A549 treated with AZD2906 at 1 μM for 4 hours (cell line): ENCODE results near the gene TTC4. TPM values are rescaled to one million over a fixed set of nuclear protein-coding genes. Genes with fewer than 3 reads are reported as not detected.

ENCODE experiments used
- total RNA-seq: library from RNA; stranded (reverse); fragments of 200-300 nt; extraction: Qiagen RNA extraction; gene quantifications from 5 replicates; pipeline ENCODE4 v1.2.3, GENCODE V29; 2022

TTC4 gene, protein sequence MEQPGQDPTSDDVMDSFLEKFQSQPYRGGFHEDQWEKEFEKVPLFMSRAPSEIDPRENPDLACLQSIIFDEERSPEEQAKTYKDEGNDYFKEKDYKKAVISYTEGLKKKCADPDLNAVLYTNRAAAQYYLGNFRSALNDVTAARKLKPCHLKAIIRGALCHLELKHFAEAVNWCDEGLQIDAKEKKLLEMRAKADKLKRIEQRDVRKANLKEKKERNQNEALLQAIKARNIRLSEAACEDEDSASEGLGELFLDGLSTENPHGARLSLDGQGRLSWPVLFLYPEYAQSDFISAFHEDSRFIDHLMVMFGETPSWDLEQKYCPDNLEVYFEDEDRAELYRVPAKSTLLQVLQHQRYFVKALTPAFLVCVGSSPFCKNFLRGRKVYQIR
- total RNA-seq, result 24.5 to 35.3 TPM (median 25.8 TPM) in 5 replicates

DNA sequence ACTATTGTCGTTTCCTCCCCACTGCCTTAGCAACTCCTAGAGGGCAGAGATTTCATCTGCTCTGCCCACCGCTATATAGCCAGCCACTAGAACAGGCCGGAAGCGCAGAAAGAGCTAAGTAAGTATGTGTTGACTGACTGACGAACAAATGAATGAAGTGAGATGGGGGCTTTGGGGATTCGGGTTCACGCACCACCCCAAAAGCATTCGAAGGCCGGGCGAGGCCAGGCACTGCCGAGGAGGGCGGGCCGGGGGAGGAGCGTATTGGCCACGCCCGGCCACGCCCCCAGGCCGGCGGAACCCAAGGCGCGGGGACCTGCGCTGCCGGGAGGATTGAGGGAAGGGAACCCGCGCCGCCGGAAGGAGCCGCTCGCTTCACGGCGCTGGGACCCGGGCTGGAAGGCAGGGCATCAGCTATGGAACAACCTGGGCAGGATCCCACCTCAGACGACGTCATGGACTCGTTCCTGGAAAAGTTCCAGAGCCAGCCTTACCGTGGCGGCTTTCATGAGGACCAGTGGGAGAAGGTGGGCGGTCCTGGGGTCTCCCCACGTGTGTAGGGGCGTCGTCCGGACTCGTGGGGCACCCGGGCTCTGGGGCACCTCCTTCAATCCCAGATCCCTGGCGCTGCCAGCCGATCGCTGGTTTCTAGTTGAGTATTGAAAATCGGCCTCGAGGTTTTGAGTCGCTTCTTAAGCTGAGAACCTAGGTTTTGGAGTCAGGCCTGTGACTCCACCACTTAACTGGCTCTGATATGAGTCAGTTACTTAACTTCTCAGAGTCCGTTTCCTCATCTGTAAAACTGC is at the start of gene TTC4:
Gene TTC4, plus strand, starts transcription at position 369 of the 806 bp plus-strand sequence. Its CDS starts 48 bp downstream, at position 417.

DNA sequence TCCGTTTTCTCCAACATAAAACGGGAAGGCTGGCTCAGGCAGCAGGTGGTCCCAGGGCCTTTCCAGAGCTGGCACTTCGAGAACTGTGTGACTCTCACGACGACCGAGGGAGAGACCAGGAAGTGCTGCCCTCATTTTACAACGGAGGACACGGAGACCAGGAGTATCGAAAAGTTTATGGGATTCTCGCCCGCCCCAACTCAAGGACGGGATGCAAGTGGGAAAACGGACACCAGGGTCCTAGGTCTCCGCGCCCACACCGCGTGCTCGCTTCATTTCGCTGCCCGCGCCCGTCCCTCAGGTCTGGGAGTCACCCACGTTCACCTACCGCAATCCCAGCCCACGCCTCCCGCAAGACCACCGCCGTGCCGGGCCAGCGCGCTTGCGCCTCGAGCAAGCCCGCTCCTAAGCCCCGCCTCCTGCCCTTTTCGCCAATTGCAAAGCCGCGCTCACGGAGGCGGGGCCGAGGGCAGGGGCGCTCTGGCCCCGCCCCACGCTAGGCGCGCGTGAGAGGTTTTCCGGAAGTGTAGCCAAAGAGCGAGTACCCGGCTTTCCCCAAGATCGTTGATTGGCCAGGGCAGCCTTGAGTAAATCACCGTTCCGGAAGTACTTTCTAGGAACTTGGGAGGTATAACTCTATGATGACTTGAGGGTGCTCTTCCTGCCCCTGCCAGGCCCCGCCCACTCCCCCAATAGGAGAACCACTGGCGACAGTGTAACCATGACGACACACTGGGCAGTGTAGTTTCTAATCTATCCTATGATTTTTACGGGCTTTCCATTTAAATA is 48.7 kb downstream of the TTC4 start, which contains the start of gene PARS2:
Gene PARS2, minus strand, starts transcription at position 391 of the 789 bp plus-strand sequence. CDS start 5,362 bp downstream, outside the sequence.

Other genes starting within 250 kb of the TTC4 start
- 2.3 to 2.6 TPM (median 2.5 TPM) in 5 replicates for gene ACOT11, start 167.6 kb upstream of the TTC4 start, total RNA-seq
- gene FAM151A, start 92.3 kb upstream of the TTC4 start, total RNA-seq, result 0.26 to 0.41 TPM (median 0.31 TPM) in 5 replicates
- gene MROH7, start 74.1 kb upstream of the TTC4 start, total RNA-seq, result 0.02 TPM in 1 of 5 replicates, not detected in the others
- 4.5 to 5.2 TPM (median 4.8 TPM) in 5 replicates for gene PARS2, start 48.7 kb downstream of the TTC4 start, total RNA-seq
- 0.02 TPM in 1 of 5 replicates, not detected in the others for gene TTC22, start 85.5 kb downstream of the TTC4 start, total RNA-seq
- gene DHCR24, start 171.3 kb downstream of the TTC4 start, total RNA-seq, result 45.8 to 49.9 TPM (median 48.3 TPM) in 5 replicates